Activated effector memory CD4-positive, alpha-beta T cell treated with Interleukin-2 at 50 U/mL for 16 hours (primary cell): ENCODE measurements around the gene SCNN1A.

Experiments used
- DNase-seq: peaks from one replicate; pipeline ENCODE4 v3.0.0-alpha.2; 2020

Gene SCNN1A

DNA sequence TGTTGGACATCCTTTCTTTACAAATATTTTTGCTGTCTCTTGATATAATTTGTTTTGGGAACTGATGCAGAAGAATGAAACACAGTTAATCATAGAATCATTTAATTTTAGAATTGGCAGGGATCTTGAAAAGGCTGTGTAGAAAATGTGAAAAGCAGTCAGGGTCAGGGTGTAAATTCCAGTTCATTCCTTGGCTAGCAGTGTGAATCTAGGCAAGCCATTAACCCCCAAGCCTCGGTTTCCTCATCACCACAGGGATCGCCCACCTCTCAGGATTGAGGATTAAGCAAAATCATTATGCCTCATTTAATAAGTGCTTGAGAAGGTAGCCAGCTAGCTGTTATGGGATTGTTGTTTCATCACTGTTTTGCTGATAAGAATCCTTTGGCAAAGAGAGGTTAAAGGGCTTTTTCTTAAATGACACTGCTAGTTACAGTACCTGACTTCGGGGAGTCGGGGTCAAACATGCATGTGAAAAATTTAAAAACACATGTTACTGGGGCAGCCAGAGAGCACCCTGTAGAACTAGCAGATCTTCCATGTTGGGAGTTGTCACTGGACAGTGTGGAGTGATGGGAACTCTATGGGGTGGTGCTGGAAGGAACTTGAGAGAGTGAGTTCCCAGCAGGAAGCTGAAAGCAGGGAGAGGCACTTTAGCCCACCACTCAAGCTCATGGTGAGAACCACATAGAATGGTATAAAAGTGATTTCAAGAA lies 44.2 kb downstream of the SCNN1A start:
- no peak for DNase-seq

DNA sequence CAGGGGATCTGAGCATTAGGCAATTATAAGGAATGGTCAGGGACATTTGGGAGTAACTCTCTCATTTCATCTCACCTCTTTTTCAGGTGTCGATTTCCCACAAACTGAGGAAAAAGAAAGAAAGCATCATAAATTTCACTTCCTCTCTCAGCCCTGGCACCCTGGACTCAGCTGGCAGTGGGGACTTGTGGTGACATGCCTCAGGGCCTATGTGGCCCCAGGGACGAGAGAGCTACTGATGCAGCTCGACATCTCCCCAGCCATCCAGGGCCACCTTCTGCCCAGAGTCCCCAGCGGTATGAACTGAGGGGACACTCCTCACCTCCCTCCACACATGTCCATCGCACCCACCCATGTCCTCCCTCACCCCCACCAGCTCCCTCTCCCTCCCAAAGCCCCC lies 45.2 kb downstream of the SCNN1A start:
- no peak for DNase-seq

DNA sequence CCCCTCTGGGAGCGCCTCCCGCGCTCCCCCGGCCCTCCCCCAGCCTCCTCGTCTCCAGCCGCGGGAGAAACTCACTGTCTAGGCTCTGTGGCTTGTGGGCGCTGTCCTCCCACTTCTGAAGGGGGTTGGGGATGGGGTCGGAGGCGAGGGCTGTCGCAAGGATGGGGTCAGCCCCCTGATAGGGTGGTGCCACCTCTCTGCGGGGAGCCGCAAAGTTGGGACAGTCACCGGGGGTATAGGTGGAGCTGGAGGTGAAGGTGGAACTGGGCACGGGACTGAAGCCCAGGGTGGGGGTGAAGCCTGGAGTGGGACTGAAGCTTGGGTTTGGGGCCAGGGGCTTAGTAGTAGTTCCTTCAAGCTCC lies 45.7 kb downstream of the SCNN1A start:
- no peak for DNase-seq

GRCh38 chr12:6328945-6329702 lies 46.2 kb downstream of the SCNN1A start:
- DNase-seq, result no peak

DNA sequence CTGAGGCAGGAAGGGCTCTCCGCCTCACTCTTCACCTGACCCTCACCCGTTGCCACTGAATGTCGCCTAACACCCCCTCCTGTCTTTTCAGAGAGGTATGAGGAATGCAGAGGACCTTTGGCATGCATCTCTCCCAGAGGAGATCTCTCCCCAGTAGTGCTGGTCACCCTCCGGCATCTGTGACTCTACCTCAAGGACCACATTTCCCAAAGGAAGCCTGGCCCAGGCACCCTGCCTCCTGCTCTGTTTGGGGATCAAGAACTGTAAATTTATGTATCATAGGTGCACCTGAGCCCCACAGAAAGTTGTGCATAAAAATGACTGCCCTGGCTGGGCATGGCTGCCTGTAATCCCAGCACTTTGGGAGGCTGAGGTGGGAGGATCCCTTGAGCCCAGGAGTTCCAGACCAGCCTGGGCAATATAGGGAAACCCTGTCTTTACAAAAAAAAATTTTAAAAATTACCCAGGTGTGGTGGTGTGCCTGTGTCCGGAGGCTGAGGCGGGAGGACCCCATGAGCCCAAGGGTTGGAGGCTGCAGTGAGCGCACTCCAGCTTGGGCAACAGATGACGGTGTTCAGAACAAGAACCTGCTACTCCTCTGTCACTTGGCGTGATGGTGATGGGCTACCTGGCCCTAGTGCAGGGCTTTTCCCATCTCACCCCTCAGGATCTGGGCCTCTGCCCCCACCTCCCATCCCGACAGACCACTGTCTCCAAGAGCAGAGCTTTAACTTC lies 47.2 kb downstream of the SCNN1A start:
- DNase-seq, result no peak

DNA sequence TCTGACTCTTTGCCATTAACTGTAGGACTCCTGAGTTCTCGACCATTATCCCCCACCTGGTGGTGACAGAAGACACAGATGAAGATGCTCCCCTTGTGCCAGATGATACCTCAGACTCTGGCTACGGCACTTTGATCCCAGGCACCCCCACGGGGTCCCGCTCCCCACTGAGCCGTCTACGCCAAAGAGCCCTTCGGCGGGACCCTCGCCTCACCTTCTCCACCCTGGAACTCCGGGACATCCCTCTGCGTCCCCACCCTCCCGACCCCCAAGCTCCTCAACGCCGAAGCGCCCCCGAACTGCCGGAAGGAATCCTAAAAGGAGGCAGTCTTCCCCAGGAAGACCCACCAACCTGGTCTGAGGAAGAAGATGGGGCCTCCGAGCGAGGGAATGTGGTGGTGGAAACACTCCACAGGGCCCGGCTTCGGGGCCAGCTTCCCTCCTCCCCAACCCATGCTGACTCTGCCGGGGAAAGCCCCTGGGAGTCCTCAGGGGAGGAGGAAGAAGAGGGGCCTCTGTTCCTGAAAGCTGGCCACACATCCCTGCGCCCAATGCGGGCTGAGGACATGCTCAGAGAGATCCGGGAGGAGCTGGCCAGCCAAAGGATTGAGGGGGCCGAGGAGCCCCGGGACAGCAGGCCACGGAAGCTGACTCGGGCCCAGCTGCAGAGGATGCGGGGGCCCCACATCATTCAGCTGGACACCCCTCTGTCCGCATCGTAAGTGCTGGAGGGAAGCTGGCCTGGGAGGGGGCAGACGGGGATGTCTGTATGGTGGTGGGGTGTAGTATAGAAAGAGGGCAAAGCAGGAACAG lies 47.9 kb downstream of the SCNN1A start:
- no peak for DNase-seq

GRCh38 chr12:6326316-6327228 lies 48.8 kb downstream of the SCNN1A start:
- DNase-seq, result no peak

DNA sequence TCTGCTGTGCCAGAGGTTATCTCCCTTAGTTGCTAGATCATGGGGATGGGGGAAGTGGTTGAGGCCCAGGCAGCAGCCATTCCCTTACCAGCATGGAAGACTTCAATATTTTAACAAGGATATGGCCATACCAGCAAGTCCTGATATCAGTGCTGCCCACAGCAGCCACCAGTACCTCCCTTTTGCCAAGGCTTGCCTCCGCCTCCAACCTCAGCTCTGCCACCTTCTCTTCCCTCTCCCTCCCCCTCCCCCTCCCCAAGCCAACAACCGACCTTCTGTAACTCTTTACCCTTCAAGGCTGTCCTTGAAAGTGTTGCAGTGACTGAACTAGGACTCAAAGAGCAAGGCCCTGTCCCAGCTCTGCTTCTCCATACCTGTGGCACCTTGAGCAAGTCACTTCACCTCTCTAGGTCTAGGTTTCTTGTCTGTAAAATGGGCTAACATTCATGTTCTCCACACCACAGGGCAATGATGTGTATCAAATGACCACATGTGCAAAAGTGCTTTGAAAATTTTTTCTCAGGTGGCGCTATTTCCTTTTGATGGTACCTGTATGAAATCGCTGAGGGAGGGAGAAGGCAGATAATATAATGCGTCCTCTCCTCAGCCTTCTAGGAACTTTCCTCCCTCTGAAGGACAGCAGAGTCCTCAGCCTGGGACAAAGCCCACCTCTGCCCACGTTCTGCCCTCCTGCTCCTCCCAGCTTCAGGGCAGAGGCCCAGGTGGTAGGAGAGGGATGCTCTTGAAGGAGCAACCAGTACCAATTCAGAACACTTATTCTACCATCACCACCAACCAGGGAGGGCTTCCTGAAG lies 50.2 kb downstream of the SCNN1A start:
- no peak for DNase-seq

DNA sequence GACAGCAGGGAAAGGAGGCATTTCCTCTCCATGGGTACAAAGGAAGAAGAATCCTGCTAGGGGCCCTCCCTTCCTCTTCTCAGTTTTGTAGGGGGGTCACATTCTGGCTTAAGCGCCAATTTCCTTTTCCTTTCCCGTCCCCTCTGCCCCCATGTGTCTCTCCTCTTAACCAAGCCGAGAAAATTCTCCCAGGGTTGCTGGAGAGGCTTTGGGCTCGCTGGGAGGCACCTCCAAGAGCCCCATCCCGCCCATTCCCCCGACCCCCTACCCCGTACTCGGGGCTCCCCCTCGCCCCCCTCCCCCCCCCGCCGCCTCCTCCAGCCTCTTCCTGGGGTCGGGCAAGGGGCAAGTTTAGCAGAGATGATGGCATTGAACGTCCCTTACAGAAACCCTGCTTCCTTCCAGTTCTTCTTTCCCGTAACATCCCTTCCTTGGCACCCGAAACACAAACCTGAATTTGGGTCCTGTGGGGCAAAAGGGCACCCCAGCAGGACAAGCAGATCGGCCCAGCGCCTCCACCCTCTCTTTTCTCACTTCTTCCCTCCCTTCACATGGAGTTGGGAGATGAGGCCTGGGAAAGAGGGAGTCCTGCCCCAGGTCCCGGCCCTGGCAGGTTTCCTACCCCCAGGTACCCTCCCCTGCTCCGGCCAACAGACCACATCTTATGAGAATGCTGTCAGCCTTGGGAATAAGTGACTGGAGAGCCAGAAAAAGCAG lies 51.2 kb downstream of the SCNN1A start:
- DNase-seq, result no peak

GRCh38 chr12:6323340-6323994 lies 51.9 kb downstream of the SCNN1A start:
- peak; percentile 26 for DNase-seq

DNA sequence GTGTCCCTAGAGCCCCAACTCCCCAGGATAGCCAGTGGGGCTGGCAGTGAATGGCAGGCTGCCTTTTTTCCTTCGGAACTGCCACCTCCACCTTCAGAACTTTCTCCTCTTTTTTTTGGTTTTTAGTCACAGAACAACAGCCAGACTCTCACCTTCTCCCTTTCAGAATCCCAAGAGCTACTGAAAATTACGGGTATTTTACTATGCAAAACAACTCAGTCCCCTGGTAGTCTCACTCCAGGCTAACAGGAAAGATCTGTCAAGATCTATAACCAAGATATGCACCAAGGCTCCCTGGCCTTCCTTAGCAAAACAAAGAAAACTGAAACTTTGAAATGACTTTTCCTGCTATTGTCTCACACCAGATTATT lies 52.4 kb downstream of the SCNN1A start:
- DNase-seq, result no peak

- DNase-seq, result no peak
These were observed 53.0 kb downstream of the SCNN1A start for GRCh38 chr12:6322352-6322751.

GRCh38 chr12:6321905-6322304 lies 53.5 kb downstream of the SCNN1A start:
- DNase-seq, result no peak

DNA sequence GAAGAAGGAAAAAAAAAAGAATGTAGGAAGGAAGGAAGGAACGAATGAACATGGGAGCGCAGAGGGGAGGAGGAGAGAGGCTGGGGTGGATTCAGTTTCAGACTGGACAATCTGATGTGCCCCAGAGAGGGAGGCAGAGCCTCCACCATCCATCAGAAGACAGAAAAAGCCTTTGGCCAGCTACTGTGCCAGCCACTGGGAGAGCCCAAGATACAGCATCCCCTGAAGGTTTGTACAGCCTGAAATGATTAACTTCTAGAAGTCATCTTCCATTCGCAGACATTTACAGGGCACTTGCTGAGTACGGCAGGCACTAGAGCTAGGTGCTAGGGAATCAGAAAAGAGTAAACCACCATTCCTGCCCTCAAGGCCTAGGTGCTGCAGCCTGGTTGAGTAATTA lies 55.9 kb downstream of the SCNN1A start:
- no peak for DNase-seq

- DNase-seq, result no peak
These were observed 56.9 kb downstream of the SCNN1A start for GRCh38 chr12:6318440-6318879.

DNA sequence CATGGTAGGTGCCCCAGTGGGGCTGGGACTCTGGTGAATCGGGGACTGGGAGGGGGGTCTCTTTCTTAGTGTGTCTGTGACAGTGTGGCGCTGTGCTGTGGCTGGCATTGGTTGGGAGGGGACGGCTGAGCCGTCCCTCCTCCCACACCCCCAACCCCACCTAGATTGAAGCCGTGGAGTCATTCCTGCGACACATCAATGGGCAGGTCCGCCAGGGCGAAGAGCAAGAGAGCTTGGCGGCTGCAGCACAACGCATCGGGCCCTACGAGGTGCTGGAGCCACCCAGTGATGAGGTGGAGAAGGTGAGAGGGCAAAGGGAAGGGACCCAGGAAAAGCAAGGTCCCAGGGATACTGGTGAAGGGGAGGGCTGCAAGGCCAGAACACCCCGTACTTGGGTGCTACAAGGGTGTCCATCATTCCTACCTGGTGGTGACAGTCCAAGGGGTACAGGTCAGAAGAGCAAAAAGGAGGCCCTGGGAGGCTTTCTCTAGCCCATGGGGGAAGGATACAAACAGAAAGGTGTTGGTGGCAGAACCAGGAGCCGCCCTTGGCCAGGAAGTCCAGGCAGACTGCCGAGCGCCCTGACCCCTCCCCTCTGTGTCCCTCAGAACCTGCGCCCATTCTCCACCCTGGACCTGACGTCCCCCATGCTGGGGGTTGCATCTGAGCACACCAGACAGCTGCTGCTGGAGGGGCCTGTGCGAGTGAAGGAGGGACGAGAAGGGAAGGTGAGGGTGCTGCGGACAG lies 57.5 kb downstream of the SCNN1A start:
- DNase-seq, result no peak

DNA sequence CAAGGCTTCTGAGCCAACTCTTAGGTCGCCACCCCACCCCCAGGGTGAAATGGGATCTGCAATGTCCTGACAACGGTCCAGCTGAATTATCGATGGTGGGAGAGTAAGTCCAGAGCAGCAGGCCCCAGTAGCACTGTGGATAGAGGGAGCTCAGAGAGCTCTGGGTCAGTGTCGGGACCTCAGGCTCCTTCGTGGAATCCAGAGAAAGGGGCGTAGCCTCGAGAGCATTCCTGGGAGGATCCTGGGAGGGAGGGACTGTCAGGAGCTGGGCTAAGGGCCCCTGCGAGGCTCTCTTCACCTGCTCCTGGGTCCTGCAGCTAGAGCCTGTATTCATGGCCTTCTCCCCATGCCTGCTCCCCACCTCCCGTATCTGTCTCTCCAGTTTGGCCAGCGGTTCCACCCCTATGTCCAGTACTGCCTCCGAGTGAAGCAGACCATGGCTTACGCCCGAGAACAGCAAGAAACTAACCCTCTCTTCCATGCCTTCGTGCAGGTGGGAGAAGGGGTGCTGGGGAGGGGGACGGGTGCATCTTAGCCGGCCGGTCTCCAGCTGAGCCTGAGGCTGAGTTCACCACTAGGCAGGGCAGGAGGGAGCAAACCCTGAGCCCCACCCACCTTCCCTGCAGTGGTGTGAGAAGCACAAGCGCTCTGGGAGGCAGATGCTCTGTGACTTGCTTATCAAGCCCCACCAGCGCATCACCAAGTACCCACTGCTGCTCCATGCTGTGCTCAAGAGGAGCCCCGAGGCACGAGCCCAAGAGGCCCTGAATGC lies 58.3 kb downstream of the SCNN1A start:
- no peak for DNase-seq
